ENCODE data around the gene ADGRF1.

DNA sequence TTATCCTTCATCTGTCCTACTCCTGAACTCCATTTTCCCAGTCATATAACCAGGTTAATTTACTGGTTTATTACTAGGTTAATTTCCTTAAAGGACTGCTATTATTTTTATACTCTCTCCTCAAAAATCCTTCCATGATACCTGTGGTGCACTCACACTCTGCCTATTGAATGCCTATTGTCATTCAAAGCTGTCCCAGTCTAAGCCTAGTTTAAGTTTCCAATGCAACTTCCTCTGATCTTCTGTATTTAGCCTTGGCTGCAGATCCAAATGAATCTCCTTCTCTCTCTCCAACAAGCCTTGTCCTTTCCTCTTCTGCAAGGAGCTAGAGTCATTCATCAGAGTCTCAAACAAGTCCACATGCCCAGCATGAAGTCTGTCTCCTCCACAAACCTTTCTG, 79.1 kb downstream of the ADGRF1 start:
- TF ChIP-seq, protein P1, sequence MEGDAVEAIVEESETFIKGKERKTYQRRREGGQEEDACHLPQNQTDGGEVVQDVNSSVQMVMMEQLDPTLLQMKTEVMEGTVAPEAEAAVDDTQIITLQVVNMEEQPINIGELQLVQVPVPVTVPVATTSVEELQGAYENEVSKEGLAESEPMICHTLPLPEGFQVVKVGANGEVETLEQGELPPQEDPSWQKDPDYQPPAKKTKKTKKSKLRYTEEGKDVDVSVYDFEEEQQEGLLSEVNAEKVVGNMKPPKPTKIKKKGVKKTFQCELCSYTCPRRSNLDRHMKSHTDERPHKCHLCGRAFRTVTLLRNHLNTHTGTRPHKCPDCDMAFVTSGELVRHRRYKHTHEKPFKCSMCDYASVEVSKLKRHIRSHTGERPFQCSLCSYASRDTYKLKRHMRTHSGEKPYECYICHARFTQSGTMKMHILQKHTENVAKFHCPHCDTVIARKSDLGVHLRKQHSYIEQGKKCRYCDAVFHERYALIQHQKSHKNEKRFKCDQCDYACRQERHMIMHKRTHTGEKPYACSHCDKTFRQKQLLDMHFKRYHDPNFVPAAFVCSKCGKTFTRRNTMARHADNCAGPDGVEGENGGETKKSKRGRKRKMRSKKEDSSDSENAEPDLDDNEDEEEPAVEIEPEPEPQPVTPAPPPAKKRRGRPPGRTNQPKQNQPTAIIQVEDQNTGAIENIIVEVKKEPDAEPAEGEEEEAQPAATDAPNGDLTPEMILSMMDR (IDR thresholded peaks at IDR 0.05), result no peak
- TF ChIP-seq POLR2A (IDR thresholded peaks at IDR 0.05), result no peak
- no peak for TF ChIP-seq POLR2AphosphoS5 (IDR thresholded peaks at IDR 0.05)
- no peak for TF ChIP-seq EP300 (IDR thresholded peaks at IDR 0.05; ENCODE audit: low read depth)

Data from transverse colon (tissue), 4 donors.